Activated CD8-positive, alpha-beta memory T cell treated with anti-CD3 and anti-CD28 coated beads, Interleukin-2, amount 50 U/mL, for 24 hours (primary cell): ENCODE data around the gene PPARA.

Experiments
- DNase-seq: peaks from one replicate; pipeline ENCODE4 v3.0.0-alpha.2; 2020; ENCODE audit errors: extremely low read depth

The PPARA gene

DNA sequence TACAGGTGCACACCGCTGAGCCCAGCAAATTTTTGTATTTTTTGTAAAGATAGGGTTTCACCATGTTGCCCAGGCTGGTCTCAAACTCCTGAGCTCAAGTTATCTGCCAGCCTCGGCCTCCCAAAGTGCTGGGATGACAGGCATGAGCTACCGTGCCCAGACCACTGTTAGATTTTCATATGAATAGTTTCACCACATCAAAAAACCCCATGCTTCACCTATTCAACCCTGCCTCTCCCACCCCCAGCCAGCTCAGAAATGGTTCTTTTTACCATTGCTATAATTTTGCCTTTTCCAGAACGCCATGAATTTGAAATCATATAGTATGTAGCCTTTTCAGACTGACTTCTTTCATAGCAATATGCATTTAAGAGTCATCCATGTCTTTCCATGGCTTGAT is 61.9 kb downstream of the PPARA start:
- DNase-seq = no peak

DNA sequence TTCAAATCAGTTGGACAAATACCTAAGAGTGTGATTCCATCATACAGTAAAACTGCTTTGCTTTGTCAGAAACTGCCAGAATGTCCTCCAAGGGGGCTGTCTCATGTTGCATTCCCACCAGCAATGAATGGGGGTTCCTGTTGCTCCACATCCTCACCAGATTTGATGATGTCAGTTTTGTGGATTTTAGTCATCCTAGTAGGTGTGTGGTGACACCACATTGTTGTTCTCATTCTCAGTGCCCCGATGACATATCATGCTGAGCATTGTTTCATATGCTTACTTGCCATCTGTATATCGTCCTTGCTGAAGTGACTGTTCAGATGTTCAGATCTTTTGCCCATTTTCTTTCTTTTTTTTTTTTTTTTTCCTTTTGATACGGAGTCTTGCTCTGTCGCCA is 62.7 kb downstream of the PPARA start:
- no peak for DNase-seq

DNA sequence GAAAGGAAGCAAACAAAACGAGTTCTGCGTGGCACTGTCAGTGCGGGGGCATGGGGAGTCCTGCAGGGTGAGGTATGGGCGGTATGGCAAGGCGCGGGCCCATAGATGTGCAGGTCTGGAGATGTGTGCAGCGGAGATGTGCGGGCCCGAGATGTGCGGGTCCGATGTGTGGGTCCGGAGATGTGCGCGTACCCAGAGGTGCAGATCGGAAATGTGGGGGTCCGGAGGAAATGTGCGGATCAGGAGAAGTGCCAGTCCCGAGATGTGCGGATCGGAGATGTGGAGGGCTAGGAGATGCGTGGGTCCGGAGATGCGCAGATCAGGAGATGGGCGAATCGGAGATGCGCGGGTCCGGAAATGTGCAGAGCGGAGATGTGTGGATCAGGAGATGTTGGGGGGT is 63.8 kb downstream of the PPARA start:
- no peak for DNase-seq

DNA sequence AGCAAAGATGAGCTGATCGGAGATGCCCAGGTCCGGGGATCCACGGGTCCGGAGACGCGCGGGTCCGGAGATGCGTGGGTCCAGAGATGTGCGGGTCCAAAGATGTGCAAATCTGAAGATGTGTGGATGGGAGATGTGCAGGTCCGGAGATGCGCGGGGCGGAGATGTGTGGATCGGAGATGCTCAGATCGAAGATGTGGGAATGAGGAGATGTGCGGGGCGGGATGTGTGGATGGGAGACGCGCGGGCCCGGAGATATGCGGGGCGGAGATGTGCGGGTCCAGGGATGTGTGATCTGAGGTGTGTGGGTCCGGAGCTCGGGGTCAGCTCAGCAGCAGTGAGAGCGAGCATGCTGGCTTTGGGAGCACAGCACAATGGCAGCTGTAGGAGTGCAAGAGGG is 64.3 kb downstream of the PPARA start:
- no peak for DNase-seq

DNA sequence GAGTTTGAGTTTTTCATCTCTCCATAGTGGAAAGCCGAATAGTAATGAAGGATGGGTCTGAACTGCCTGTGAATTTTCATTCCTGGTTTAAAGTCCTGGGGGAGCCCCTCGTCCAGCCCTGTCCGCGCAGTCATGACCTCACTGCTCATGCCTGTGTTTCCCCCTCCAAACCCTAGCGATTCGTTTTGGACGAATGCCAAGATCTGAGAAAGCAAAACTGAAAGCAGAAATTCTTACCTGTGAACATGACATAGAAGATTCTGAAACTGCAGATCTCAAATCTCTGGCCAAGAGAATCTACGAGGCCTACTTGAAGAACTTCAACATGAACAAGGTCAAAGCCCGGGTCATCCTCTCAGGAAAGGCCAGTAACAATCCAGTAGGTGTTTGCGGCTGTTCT is 69.3 kb downstream of the PPARA start:
- DNase-seq = no peak

DNA sequence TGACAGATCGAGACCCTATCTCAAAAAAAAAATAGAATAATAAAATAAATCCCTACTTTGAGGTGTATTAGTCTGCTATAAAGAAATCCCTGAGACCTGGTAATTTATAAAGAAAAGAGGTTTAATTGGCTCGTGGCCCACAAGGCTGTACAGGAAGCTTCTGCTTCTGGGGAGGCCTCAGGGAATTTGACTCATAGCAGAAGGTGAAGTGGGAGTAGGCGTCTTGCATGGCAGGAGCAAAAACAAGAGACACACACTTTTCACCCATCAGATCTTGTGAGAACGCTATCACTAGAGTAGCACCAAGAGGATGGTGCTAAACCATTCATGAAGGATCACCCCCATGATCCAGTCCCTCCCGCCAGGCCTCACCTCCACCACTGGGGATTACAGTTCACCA is 70.6 kb downstream of the PPARA start:
- DNase-seq = no peak

DNA sequence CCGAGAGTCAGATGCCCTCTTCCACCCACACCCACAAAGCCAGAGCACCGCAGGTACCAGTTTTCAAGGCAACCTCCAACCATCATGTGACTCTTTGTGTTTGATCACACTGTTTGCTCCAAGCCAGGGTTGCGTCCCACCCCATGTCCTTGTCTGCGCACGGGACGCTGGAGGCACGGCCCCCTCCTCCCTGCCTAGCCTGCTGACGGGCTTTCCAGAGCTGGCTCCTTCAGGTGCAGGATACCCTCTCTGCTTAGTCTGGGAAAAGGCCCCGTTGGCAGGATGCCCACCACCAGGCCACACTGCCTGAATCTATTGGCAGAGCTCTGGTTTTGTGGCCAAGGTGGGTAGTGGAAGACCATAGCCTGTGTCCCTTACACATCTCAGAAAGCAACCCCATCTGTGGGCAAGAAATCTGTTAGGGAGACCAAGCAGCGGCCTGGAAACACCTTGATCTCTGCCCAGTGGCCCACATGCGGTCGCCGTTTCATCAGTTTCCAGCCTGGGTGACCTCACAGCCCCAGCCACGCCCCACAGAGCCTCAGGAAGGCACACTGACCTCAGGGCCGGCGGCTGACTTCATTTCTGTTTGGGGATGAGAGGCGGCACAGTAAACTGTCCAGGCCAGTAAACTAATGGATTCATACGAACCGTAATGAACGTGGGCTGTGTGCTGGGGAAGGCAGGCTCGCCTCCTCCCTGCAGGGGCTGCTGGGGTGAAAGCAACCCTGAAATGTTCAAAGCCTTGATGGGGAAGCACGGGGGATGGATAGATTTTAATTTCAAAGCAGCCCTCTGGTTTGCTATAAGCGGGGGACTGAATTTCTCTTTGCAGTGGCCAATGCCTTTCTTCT is 73.9 kb downstream of the PPARA start:
- DNase-seq = no peak

DNA sequence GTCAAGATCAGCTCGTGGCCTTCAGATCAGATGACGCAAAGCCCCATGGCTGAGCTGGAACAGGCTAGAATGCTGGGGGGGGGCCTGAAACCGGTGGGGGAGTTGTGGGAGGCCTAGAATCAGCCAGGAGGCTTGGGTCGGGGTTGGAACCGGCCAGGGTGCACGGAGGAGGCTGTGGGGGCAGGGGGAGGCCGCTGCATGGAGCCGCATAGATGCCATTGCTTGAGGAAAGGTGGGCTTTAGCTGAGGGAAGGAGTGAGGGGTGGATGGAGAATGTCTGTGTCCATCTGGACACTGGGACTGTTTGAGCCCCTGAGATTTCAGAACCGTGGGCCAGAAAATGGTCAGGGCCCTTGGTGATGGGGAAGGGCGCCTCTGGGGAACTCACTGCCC is 74.6 kb downstream of the PPARA start:
- DNase-seq = no peak

DNA sequence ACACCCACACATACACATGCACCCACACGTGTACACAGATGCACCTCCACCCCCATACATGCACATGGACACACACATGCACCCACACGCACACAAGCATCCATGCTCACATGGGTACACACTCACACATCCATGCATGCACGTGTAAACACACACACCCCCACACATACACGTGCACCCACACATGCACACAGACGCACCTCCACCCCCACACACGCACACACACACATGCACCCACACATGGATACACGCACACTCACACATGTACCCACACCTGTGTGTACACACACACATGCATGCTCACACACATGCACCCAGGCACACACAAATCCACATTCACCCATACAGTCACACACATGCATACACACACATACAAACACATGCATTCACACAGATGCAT is 75.3 kb downstream of the PPARA start:
- DNase-seq = no peak

DNA sequence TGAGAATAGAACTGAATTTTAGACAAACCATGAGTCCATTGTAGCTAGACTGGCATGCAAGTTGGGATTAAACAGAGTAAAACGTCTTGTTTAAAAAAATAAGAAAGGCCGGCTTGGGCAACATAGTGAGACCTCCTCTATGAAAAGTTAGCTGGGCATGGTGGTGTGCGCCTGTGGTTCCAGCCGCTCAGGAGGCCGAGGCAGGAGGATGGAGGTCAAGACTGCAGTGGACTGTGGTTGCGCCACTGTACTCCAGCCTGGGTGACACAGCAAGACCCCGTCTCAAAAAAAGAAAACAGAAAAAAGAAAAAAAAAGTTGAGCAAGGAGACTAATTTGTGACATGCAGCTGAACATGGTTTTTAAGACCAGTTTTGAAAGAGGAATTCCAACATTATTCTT is 76.3 kb downstream of the PPARA start:
- DNase-seq = no peak

DNA sequence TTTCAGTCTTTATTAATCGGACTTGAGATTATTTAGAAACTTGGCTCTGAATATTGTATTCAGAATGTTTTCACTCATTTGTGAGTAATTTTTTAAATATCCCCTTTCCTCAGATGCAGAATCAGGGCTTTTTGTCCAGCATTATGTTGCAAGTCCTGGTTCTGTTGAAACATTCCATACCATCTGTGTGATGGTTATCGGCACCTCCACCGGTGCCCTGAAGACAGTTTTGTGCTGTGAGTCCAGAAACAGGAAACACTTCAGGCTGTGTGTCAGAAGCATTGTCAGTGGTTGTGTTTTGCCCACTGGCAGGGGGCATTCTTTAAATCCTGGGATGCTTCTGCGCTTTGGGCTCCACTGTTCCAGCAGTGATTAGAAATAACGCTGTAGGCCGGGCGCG is 79.4 kb downstream of the PPARA start:
- DNase-seq = no peak

DNA sequence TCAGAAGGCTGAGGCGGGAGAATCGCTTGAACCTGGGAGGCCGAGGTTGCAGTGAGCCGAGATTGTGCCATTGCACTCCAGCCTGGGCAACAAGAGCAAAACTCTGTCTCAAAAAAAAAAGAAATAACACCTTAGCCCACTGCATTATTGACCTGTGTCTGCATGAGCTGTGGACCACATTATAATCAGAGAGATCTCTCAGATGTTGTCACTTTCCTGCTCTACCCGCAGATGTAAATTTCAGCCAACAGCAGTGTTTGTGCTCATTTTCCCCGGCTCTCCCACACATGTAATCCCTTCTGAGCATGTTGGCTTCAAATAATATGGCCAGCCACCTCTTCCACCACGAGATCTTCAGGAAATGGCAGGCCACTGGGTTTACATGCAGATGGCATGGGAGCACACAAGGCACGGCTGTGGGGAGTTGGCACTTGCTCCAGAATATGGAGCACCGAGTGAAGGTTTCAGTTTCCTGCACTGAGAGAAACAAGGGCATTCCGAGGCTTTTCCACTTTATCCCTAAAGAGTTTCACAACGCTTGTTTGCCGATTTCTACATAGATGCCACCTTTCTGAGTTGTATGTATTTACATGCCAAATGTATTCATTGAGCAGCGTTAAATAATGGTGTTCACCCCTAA is 80.1 kb downstream of the PPARA start:
- DNase-seq = no peak

DNA sequence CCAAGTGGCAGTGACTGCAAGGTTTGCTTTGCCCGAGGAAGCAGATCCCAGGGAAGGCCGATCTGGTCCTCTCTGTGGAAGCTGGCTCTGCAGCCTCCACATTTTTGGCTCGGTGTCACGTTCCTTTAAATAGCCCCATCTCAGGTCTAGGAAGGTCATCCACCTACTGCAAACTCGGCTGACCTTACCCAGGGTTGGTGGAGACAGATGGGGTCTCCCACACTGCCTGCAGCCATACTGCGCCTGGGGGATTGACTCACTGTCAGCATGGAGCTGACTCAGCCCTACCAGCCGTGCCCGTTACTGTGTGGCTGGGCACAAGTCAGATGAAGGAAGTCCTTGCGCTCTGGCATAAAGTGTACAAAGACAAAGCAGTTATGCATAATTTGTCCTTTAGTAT is 82.9 kb downstream of the PPARA start:
- DNase-seq = no peak

DNA sequence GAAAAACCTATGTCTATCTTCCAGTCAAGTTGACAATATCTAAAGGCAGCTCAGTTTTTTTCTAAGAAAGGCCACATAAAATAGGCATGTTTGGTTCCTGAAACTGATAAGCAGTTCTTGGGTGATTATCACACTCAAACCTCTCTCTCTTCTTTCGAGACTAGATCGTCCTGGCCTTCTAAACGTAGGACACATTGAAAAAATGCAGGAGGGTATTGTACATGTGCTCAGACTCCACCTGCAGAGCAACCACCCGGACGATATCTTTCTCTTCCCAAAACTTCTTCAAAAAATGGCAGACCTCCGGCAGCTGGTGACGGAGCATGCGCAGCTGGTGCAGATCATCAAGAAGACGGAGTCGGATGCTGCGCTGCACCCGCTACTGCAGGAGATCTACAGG is 84.6 kb downstream of the PPARA start:
- DNase-seq = no peak

DNA sequence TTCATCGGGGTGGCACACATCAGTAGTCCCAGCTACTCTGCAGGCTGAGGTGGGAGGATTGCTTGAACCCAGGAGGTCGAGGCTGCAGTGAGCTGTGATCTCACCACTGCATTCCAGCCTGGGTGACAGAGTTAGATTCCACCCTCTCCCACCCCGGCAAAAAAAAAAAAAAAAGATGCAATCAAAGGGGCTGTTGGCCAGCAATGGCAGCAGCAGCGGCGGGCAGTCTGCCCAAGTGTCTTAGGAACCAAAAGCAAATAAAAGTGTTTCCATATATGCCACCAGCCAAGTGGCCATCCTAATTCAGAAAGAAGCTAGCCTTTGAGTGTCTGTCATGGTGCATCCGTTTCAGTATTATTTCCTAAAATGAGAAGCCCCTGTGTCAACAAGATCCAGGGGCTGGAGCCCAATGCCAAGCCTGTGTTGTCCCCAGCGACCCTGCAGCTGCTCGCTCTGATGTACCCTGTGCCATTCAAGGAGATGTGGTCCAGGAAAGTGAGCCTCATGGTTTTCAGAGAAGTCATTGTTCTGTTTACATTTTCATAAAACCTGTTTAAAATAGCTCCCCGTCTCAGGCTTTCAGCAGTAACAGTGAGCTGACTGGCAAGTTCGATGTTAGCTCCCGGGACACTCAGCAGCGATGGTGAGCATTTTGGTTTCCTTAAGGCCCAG is 87.3 kb downstream of the PPARA start:
- no peak for DNase-seq

DNA sequence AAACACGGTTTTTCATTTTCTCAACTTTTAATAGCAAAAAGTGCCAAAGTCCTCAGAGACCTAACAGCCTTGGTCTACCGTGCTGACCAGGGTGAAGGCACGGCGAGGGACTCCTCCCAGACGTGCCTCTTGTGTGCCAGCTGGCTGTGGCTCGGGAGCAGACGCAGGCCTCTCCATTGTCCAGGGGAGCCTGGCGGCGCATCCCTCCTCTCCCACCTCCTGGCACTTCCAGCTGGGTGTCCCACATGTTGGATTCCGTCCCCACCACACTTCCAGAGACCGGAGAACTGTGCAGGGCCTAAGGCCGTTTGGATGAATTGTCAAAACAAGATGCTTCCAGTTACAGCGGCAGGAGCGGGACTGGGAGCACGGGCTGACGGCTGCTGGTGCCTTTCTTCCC is 88.2 kb downstream of the PPARA start:
- no peak for DNase-seq

DNA sequence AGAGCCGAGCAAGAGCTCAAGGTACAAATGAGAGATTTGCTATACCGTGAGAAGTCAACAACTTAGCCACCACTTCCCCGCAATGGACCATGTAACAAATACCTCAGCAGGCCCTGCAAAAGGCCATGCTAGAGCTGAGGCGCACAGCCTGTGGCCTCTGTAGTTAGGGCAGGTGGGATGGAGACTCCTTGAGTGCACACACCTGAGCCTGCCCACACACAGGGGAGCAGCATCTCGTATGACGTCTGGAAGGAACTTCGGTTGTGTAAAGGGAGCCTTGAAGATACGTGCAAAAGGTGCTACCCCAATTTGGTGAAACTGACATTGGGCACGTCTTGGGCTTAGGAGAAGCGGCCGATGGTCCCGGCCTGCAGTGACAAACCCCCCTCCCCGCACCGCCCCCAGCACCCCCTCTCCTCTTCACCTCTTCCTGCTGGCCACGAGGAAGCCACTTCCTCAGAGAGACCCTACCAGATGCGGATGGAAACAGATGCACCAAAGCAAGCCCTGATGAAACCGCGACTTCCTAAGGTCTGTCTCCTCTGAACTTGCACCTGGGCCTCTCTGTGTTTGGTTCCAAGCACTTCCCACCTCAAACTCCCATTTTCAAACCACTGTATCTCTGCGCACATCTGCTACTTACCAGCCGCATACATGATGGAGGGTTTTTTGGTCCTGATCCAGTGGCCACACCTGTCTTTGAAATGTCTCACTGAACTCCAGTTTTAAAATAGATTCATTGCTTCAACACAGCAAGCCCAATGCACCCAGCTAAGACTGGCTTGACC is 89.1 kb downstream of the PPARA start:
- DNase-seq = no peak

DNA sequence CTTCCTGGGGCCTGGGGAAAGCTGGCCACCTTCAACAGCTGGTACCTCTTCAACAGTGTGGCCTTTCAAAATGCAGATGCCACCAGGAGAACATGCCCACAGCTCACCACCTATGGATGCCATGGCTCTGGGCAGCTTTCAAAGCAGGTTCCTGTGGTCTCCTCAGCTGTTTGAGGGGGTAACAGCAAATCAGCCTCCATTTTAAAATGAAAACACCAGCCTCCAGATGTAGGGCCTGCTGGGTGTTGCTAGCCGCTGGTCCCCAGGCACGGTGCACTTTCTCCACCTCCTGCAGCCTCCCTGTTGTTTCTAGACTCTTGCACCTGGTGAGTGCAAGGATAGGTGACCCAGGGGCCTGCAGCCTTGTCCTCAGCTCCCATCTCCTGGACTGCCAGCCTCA is 89.7 kb downstream of the PPARA start:
- no peak for DNase-seq

DNA sequence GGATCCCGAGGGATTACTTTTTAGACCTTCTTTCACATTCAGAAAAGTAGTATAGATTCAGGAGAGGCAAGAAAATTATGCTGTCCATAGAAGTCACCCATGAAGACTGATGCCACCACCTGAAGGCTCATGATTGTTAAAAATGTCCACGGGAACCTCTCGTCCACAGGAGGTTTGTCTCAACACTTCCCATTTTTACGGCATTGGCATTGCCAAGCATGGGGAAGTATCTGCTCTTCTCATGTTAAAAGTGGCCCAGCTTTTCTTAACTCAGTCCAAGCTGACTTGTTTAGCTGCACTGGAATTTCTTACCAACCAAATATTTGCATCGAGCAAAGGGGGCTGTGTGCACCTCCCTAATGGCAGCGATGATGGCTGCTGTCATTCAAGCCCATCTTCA is 90.2 kb downstream of the PPARA start:
- no peak for DNase-seq

DNA sequence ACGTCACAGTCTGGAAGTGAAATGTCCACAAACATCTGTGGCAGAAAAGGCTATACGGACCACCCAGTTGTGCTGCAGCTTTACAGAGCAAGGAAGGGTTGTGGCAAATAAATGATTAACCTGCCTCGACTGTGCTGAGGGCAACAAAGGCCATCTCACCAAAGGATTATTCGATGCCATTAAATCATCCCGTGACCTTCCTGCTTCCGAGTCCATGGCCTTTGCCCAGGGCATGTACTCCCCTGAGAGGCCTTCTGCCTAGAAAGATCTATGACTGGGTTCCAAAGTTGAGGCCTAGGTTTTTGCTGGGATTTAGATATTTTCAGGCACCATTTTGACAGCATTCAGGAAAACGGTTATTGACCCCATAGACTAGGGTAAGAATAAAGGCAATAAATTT is 90.6 kb downstream of the PPARA start:
- no peak for DNase-seq

DNA sequence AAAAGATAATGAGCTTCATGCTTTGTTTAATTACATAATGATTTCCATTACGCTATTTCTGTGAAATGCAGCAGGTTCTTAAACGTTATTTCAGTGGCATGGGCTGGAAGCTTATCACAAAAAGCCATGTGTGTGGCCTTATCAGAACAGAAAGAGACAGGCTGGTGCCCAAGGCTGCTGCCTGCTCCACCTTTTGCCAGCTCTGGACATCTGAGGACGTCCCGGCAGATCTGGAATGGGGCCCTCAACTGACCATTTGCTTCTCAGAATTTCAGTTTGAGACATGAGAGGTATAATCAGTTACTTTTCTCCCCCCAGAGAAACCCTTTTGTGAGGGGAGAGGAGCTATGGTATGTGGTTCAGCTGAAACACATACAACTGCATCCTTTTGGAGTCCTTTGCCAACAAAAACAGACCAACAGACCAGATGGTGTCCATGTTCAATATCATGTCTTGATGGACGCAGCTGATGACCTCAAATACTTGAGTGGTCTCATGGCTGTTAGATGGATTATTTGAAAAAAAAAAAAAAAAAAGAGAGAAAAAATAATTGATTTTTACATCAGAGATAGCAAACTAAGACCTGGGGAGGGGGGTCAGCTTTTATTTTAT is 91.2 kb downstream of the PPARA start:
- no peak for DNase-seq

DNA sequence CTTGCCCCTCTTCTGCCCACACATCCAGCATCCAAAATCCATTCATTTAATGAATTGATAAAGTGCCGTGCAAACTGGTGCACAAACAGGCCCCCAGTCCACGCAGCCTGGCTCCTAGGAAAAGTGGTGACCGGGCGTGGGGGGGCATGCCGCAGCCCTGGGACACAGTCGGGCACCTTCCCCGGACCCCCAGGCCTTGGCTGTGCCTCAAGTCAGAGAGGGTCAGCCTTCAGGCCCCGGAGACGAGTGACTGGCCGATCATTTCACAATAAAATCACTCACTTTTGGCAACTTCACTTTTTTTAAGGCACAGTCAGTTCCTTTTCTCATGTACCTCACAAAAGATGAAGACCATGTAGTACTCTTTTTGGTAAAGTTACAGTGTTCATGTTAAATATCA is 91.8 kb downstream of the PPARA start:
- no peak for DNase-seq
